ENCODE results near the gene AP3S2. TPM values are rescaled to one million over a fixed set of nuclear protein-coding genes. Genes with fewer than 3 reads are reported as not detected.
"Not testable (repeated sequence)": the region's sequence is repeated elsewhere in the genome, so short reads cannot be mapped to it uniquely, and the experiment has no call there.

Gene AP3S2
- total RNA-seq, 2 donors from 2014 or later: 12.4 to 13.1 TPM

DNA sequence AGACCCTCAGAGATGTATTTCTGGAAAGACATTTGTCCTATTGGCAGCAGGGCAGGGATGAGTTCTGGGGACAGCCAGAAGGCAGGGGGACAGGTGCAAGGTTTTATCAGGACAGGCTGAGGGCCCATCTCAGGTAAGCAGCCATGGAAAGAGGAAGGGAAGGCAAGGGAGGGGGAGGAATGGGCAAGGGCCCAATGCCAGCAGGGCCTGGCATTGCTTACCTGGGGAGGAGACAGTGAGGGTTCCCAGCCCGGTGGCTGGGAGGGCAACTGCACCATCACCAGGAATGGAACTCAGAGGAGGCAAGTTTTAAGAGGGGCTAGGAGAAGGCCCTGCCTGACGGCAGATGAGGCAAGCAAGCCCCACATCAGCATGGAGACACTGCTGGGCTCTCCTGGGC is 15.8 kb upstream of the AP3S2 start:
- ATAC-seq (no peak), DNase-seq (ENCODE audit: low spot score in 2 of 2) (no peak)
- H3K9me3 Mint-ChIP-seq: no peaks in the 10 kb centered on the region
- H3K27ac Mint-ChIP-seq: no peak overlapping the region
- no peaks in the 10 kb centered on the region for H3K36me3 Mint-ChIP-seq

DNA sequence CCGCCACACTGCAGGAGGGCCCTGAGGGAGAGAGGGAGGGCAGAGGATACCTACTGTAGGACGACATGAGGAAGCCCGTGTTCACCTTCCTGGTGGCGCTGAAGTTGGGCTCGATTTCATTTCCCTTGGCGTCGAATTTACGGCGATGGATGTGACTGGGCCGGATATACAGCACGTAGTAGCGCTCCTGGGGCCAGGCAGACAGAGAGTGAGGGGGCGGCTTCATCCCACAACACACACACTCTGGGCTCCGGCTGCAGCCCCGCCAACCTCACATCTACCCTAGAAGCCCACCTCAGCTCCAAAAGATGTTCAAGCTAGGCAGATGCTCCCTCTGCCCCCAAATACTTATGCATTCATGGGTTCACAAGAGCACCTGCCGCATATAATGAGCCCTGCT is 14.4 kb upstream of the AP3S2 start:
- Mint-ChIP-seq H3K27ac (no peak overlapping the region), H3K9me3 (no peaks in the 10 kb centered on the region), H3K36me3 (no peaks in the 10 kb centered on the region)
- ATAC-seq (no peak), DNase-seq (ENCODE audit: low spot score in 2 of 2) (no peak)

DNA sequence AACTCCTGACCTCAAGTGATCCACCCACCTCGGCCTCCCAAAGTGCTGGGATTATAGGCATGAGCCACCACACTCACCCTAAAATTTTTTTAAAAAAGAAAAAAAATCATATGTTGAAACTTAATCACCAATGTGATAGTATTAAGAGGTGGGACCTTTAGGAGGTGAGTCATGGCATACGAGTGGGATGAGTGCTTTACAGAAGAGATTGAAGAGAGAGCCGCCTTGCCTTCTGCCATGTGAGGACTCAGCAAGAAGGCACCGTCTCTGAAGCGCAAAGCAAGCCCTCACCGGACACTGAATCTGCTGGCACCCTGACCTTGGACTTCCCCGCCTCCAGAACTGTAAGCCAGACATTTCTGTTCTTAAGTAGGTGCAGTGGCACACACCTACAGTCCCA is 13.5 kb upstream of the AP3S2 start:
- no peak for DNase-seq (ENCODE audit: low spot score in 2 of 2)
- ATAC-seq: no peak

DNA sequence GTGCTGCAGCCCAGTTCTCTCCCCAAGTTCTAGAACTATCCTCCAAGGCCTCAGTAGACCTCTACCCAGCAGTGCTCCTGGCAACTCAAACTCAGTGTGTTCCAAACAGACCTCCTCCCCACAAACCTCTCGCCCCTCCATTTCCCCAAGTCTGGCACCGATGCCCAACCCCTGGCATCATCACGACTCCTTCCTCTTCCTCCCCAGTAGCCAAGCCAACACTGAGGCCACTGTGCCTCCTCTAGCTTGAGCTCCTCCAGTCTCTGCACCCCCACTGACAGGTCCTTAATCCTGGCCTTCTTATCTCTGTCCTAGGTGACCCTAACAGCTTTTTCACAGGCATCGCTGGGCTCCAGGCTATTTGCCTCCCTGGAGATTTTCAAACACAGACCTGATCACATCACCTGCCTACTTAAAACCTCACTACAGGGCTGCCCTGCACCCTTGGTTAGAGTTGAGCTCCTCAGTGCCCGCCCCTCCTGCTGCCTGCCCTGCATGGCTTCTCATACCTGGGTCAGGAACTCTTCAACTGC is 12.1 kb upstream of the AP3S2 start:
- DNase-seq (ENCODE audit: low spot score in 2 of 2) (no peak), ATAC-seq (no peak)
- peak overlapping the region in 1 of 2 donors; percentile 34 for H3K27ac Mint-ChIP-seq
- H3K9me3 Mint-ChIP-seq: no peaks in the 10 kb centered on the region
- H3K36me3 Mint-ChIP-seq: no peaks in the 10 kb centered on the region

More for the DNA sequence above, 13.5 kb upstream of the AP3S2 start:
- no peak overlapping the region for H3K27ac Mint-ChIP-seq
- no peaks in the 10 kb centered on the region for H3K9me3 Mint-ChIP-seq
- no peaks in the 10 kb centered on the region for H3K36me3 Mint-ChIP-seq

DNA sequence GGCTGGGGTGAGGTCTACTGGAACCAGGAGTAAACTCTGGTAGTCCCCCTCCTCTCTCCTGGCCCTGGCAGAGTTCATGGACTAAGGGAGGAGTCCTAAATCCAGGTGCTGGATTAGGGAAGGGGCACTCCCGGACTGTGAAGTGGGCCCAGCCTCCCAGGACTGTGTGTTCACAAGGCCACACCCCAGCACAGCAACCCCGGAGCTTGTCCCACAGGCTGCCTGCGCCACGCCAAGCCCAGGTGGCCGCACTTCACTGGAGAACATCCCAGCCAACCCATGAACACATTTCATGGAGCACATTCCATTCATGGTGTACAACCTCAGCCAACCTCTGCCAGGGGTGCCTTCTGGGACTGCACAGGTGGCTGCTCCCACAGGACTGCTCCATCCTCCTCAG is 10.7 kb upstream of the AP3S2 start:
- no peak for ATAC-seq
- no peaks in the 10 kb centered on the region for H3K9me3 Mint-ChIP-seq
- no peak overlapping the region for H3K27ac Mint-ChIP-seq
- H3K36me3 Mint-ChIP-seq: no peaks in the 10 kb centered on the region
- no peak for DNase-seq (ENCODE audit: low spot score in 2 of 2)

DNA sequence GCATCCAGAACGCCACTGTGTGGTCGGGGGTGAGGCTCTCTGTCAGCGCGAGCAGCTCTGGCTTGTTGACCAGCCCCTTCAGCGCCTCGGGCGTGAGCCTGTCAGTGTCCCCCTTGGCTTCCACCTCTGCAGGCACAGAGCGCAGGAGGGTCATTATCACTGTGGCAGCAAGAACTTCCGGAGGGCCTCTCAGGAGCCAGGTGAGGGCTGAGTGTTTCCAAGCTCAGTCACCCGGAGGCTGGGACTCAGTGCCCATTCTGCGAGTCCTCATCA is 10.0 kb upstream of the AP3S2 start:
- no peak for ATAC-seq
- no peak for DNase-seq (ENCODE audit: low spot score in 2 of 2)
- H3K36me3 Mint-ChIP-seq: no peaks in the 10 kb centered on the region
- H3K27ac Mint-ChIP-seq: no peak overlapping the region
- no peaks in the 10 kb centered on the region for H3K9me3 Mint-ChIP-seq

DNA sequence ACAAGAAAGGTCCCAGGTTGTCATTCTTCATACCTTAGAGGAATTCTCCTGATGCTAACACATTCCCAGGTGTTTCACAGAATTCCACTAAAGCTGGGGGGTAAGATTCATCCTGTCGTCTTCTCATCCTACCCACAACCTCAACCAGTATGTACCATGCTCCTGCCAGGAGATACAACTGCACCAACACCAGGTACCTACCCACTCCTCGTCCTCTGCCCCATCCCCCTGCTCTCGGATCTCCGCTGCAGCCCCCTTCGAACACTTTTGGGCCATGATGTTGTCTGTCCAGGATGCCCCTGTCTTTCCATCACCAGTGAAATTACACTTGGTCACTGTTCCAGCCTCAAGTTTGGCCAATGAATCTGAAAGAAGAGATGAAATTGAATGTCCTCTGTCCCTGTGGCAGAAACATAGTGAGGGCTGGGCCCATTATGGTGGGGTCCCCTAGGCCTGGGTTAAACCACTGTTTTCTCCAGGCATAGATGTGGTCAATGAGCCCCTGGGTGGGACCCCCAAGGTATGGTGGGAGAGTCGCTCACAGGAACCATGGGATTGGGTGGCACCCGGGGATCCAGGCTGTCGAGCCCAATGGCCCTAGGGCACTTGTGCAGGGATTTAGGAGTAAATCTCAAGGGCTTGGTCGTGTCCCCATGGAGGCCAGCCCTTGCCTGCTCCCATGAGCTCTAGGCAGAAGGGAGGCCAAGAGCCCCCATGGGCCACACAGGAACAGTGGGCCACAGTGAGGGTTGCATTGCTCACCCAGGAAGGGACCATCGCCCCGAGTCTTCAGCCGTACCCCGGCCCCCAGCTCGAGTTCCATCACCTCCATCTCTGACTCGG is 9.4 kb upstream of the AP3S2 start:
- Mint-ChIP-seq H3K9me3 (no peaks in the 10 kb centered on the region), H3K36me3 (no peaks in the 10 kb centered on the region), H3K27ac (no peak overlapping the region)
- ATAC-seq (no peak), DNase-seq (ENCODE audit: low spot score in 2 of 2) (no peak)

DNA sequence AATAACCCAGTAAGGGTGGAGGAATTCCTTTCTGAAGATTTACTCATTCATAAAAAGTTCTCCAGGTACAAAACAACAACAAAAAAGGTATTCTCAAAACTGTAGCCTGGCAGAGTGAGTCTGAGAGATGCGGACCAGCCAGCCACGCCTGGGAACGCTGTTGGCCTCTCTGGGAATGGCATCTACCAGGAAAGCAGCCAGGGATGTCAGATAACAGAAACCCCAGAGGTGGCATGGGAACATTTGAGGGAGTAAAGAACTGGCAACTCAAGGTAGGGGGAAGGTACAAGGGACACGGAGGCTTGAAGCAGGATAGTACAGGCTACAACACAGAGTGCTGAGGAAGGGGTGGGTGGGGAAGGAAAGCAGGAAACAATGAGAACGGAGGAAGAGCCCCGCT is 7.1 kb upstream of the AP3S2 start:
- H3K27ac Mint-ChIP-seq: peak overlapping the region in 1 of 2 donors; percentile 57
- no peaks in the 10 kb centered on the region for H3K9me3 Mint-ChIP-seq
- no peak for DNase-seq (ENCODE audit: low spot score in 2 of 2)
- ATAC-seq: no peak
- no peaks in the 10 kb centered on the region for H3K36me3 Mint-ChIP-seq

DNA sequence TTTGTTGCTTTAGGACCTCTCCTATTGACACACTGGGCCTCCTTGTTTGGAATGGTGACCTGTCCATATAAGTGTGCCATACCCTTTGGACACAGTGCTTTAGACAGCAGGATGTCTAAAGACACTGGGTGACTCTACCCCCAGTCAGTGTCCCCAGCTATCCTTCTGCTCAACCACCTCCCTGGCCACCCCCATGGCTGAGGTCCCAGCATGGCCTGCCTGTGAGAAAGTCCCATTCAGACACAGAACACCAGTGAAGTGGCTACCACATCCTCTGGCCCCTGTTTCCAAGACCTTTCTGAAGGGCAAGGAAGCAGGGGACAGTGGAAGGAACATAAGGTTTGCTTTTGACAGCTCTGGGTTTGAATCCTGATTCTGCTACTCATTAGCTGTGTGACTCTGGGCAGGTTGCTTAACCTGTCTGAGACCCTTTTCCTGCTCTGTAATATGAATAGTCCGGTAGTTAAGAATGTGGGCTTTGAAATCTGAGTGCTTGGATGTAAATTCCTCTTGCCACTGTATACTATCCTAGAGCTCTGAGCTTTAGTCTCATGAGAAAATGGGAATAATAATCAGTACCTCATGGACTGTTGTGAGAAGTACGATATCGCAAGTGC is 6.3 kb upstream of the AP3S2 start:
- no peaks in the 10 kb centered on the region for H3K9me3 Mint-ChIP-seq
- ATAC-seq (no peak), DNase-seq (ENCODE audit: low spot score in 2 of 2) (no peak)
- no peaks in the 10 kb centered on the region for H3K36me3 Mint-ChIP-seq
- no peak overlapping the region for H3K27ac Mint-ChIP-seq

DNA sequence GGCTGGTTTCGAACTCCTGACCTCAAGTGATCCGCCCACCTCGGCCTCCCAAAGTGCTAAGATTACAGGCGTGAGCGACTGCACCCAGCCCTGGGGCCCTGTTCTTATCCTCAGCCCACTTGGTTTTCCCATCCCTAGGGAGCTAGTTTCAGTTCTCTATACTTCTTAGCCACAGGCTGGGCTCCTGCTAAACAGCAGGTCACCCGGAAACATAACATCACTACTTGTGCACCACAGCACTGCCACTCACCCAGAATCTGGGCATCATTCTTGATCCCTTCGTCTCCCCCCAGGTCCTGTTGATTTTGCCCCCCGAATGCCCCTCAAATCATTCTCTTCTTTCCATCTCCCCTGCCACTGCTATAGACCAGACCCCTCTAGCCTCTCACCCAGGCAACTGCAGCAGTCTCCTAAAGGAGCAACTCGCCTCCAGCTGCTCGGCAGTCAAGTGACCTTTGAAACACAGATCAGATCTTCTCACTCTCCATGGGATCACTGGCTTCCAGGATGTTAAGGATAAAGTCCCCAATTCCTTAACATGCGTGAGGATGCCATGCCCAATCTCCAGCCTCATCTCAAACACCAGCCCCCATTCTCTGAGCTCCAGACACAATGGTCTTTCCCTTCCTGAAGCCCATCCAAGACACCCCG is 5.6 kb upstream of the AP3S2 start:
- no peak overlapping the region for H3K27ac Mint-ChIP-seq
- DNase-seq (ENCODE audit: low spot score in 2 of 2): no peak
- no peaks in the 10 kb centered on the region for H3K9me3 Mint-ChIP-seq
- H3K36me3 Mint-ChIP-seq: peaks cover 0 to under 1% of the 10 kb centered on the region in 2 donors
- ATAC-seq: no peak

DNA sequence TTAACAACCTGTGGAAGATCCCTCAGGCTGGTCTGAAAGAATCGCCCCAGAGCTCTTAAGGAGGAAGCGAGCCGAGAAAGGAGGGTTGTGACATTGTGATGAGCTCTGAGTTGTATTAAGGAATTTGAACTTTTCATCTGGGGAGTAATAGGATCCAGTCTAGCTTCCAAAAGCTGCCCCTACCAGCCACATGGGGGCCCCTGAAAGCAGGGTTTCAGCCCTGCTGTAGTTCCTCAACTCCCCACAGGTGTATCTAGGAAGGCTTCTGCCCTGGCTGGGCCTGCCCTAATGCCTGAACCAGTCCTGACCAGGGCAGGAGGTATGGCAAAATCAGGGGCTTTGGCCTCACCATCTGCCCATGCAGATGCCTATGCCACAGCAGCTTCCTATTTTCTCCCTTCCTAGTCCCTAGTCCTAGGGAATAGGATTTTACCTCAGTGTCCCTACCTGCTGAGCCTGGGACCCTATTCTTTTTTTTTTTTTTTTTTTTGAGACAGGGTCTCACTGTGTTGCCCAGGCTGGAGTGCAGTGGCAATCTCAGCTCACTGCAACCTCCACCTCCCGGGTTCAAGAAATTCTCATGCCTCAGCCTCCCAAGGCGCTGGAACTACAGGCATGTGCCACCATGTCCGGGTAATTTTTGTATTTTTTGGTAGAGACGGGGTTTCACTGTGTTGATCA is 5.0 kb upstream of the AP3S2 start:
- Mint-ChIP-seq H3K36me3 (peaks cover 0 to 5% of the 10 kb centered on the region in 2 donors), H3K27ac (no peak overlapping the region), H3K9me3 (no peaks in the 10 kb centered on the region)
- ATAC-seq (peak; percentile 19 to 33), DNase-seq (ENCODE audit: low spot score in 2 of 2) (peak in 1 of 2 donors; percentile 35)

DNA sequence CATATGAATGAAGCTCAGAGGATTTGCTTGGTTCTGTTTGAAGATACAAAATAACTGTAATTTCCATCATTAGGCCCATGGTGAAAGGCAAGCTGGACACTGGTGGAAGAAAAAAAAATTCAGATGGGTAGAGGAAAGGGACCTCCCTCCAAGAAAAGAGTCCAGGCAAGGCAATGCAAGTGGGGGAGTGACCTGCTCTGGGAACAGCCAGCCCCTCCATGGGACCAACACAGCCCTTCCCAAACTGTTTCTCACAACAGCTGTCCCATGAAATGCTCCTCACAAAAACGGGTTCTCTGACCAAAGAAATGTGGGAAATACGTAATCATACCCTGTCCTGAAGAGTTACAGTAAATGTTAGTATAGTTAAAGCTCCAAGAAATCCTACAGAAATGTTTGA is 4.4 kb upstream of the AP3S2 start:
- Mint-ChIP-seq H3K9me3 (no peaks in the 10 kb centered on the region), H3K36me3 (peaks cover 5 to 9% of the 10 kb centered on the region in 2 donors), H3K27ac (no peak overlapping the region)
- DNase-seq (ENCODE audit: low spot score in 2 of 2) (no peak), ATAC-seq (no peak)

DNA sequence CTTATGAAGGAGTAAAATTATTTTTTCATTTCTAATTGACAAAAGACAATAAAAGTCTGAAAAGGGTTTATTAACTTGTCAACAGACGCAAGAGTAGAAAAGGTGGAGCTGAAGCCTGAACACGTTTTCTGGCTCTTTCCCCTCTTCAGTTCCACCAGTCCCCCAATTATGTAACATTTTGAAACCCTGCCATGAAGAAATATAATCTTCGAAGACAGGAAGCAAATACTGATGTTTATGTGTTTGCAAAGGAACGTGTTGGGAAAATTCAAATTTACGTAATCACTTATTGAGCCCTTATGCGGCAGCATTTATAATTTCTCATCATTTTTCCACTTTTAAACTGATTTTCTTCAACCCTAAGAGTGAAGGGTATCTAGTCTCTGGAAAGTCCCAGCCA is 767 bp downstream of the AP3S2 start:
- no peak for ATAC-seq
- peaks cover 10 to 18% of the 10 kb centered on the region in 2 donors for H3K36me3 Mint-ChIP-seq
- DNase-seq (ENCODE audit: low spot score in 2 of 2): no peak
- peak overlapping the region; percentile 99 to 100 for H3K27ac Mint-ChIP-seq
- H3K9me3 Mint-ChIP-seq: no peaks in the 10 kb centered on the region

DNA sequence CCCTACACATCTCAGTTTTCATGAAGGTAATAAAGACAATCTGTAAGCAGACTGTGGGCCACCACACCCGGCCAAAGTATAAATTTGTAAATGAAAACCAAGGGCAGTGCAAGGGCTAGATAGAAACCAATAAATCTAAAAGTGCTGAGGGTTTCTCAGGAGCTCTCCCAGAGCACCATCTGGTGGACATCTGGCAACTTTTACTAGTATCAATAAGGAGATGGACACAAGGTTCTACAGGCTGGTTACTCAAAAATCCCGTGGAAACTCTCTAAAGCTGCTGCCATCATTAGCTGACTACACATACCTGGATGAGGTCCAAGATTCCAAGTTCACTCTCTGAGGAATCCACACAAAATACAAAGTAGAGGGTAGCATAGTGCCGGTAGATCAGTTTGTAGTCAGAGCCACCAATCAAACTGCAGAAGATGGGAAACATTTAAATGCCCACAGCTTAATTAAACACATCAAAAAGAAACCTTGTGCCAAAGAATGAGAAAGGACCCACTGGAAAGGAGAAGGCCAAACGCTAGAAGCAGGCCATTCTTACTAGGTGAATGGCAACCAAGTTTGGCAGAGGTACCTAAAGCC is 5.5 kb downstream of the AP3S2 start:
- ATAC-seq: no peak
- Mint-ChIP-seq H3K9me3 (no peaks in the 10 kb centered on the region), H3K36me3 (peaks cover 6 to 9% of the 10 kb centered on the region in 2 donors), H3K27ac (peak overlapping the region in 1 of 2 donors; percentile 38)
- no peak for DNase-seq (ENCODE audit: low spot score in 2 of 2)

DNA sequence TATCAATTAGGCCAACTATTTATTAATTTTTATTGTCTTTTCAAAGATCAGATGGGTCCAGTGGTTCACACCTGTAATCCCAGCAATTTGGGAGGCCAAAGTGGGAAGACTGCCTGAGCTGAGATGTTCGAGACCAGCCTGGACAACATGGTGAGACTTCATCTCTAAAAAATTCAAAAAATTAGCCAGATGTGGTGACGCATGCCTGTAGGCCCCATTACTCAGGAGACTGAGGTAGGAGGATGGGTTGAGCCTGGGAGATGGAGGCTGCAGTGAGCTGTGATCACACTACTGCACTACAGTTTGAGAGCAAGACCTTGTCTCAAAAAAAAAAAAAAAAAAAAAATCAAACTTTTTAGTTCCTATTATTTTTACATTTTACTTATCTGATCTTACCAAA is 8.2 kb downstream of the AP3S2 start:
- no peak for DNase-seq (ENCODE audit: low spot score in 2 of 2)
- H3K27ac Mint-ChIP-seq: no peak overlapping the region
- H3K36me3 Mint-ChIP-seq: peaks cover 4 to 8% of the 10 kb centered on the region in 2 donors
- no peak for ATAC-seq
- H3K9me3 Mint-ChIP-seq: no peaks in the 10 kb centered on the region

DNA sequence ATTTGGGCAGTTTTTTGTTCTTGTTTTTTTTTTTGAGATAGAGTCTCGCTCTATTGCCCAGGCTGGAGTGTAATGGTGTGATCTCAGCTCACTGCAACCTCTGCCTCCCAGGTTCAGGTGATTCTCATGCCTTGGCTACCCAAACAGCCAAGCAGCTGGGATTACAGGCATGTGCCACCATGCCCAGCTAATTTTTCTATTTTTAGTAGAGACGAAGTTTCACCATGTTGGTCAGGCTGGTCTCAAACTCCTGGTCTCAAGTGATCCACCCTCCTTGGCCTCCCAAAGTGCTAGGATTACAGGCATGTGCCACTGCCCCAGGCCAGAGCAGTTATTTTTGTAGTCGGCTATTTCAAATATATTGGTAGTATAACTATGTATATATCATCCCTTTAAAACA is 8.6 kb downstream of the AP3S2 start:
- not testable (repeated sequence) for H3K36me3 Mint-ChIP-seq; DNase-seq (ENCODE audit: low spot score in 2 of 2); ATAC-seq; H3K9me3 Mint-ChIP-seq; H3K27ac Mint-ChIP-seq

DNA sequence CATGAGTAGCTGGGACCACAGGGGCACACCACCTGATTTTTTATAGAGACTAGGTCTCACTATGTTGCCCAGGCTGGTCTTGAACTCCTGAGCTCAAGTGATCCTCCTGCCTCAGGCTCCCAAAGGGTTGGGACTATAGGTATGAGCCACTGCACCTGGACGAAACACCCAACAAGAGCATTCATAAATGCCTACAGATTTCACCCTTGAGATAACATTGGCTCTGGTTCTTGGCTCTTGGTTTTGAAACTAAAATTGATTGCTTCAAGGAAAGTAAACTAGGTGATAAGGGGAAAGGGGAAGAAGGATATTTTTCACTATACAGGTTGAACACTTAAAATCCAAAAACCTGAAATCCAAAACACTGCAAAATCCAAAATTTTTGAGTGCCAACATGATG is 10.3 kb downstream of the AP3S2 start:
- Mint-ChIP-seq H3K9me3 (no peaks in the 10 kb centered on the region), H3K36me3 (peaks cover 0 to 4% of the 10 kb centered on the region in 2 donors), H3K27ac (no peak overlapping the region)
- ATAC-seq (no peak), DNase-seq (ENCODE audit: low spot score in 2 of 2) (no peak)

Measured in activated naive CD4-positive, alpha-beta T cell treated with anti-CD3 and anti-CD28 coated beads, Interleukin-2, amount 50 U/mL, for 72 hours (primary cell).